Smooth muscle cell of the coronary artery (primary cell): ENCODE measurements around the gene SLC6A14. TPM values are rescaled to one million over a fixed set of nuclear protein-coding genes. Genes with fewer than 3 reads are reported as not detected.

ENCODE experiments used
- total RNA-seq: library from RNA; depleted of rRNA; stranded (reverse); fragments of >200 nt; gene quantifications from 2 replicates; pipeline ENCODE4 v1.2.3, GENCODE V29; 2014; ENCODE audit warnings: low replicate concordance

Gene SLC6A14
- not detected in 2 replicates for total RNA-seq

GRCh38 chrX:116436358-116436816, at the start of gene SLC6A14:
Gene SLC6A14 (plus strand): TSS chrX:116436606. CDS start chrX:116436710, 104 bp downstream.

GRCh38 chrX:116462822-116463221, 26.4 kb downstream of the SLC6A14 start, which contains the start of gene CT83:
Gene CT83 (minus strand): TSS chrX:116462976. CDS start chrX:116462856, 120 bp downstream.

Other genes starting within 250 kb of the SLC6A14 start
- gene CT83, start 26.4 kb downstream of the SLC6A14 start, total RNA-seq = not detected in 2 replicates